Activated CD8-positive, alpha-beta T cell treated with anti-CD3 and anti-CD28 coated beads, Interleukin-2, amount 10 ng/mL, durations not matched to agents 7 days and 5 days (primary cell): ENCODE results near the gene PRKG1. TPM values are rescaled to one million over a fixed set of nuclear protein-coding genes. Genes with fewer than 3 reads are reported as not detected.

Source experiments
- ATAC-seq: fragments of 150-1000 bp; cut with Tn5 transposase; one replicate; pipeline ENCODE4 v1.10.0; 2021; ENCODE audit warnings: moderate library complexity
- CTCF ChIA-PET: fragments of 350-600 bp; sonication (Branson Sonifier 250); formaldehyde crosslinking; loops from one replicate; lab custom pipeline; 2021; ENCODE audit warnings: antibody characterized with exemption; lab: Charles Lee
- POLR2A ChIA-PET: fragments of 350-600 bp; sonication (Branson Sonifier 250); formaldehyde crosslinking; loops from one replicate; lab custom pipeline; 2021; ENCODE audit warnings: antibody characterized with exemption; lab: Charles Lee
- DNase-seq: peaks from one replicate; pipeline ENCODE4 v3.0.0-alpha.2; 2020
- H3K27ac Mint-ChIP-seq: one replicate; pipeline ENCODE4 v1.8.0; 2021; ENCODE audit warnings: mild to moderate bottlenecking, mixed read lengths
- H3K27me3 Mint-ChIP-seq: one replicate; pipeline ENCODE4 v1.8.0; 2021; ENCODE audit warnings: low read depth, mixed read lengths
- H3K36me3 Mint-ChIP-seq: one replicate; pipeline ENCODE4 v1.8.0; 2021; ENCODE audit warnings: low read depth, mixed read lengths
- H3K4me1 Mint-ChIP-seq: one replicate; pipeline ENCODE4 v1.8.0; 2021; ENCODE audit warnings: low read depth, mixed read lengths
- H3K4me3 Mint-ChIP-seq: one replicate; pipeline ENCODE4 v1.8.0; 2021; ENCODE audit warnings: mild to moderate bottlenecking, mixed read lengths
- H3K9me3 Mint-ChIP-seq: one replicate; pipeline ENCODE4 v1.8.0; 2022; ENCODE audit warnings: mixed read lengths; ENCODE audit not compliant: insufficient read depth
- total RNA-seq, 2 experiments: library from RNA; stranded (reverse); gene quantifications; one replicate each; pipeline ENCODE4 v1.2.3, GENCODE V29; 2021

PRKG1 gene
- total RNA-seq, 2 experiments from 2014 or later, result not detected

- no peaks in the 10 kb centered on the region for H3K27me3 Mint-ChIP-seq
- ATAC-seq, result no peak
- H3K4me1 Mint-ChIP-seq, result no peaks in the 10 kb centered on the region
- ChIA-PET CTCF (no interaction called here), POLR2A (no interaction called here)
- DNase-seq, result no peak
- H3K27ac Mint-ChIP-seq, result no peak overlapping the region
- H3K9me3 Mint-ChIP-seq, result no peaks in the 10 kb centered on the region
- H3K4me3 Mint-ChIP-seq, result no peak overlapping the region
- H3K36me3 Mint-ChIP-seq, result no peaks in the 10 kb centered on the region
Observed at GRCh38 chr10:52280051-52280450, 1205.8 kb downstream of the PRKG1 start.

- Mint-ChIP-seq H3K27me3 (no peaks in the 10 kb centered on the region), H3K4me1 (no peaks in the 10 kb centered on the region), H3K27ac (no peak overlapping the region), H3K9me3 (no peaks in the 10 kb centered on the region), H3K4me3 (no peak overlapping the region), H3K36me3 (no peaks in the 10 kb centered on the region)
- ATAC-seq (no peak), DNase-seq (no peak)
- POLR2A ChIA-PET, result no interaction called here
- CTCF ChIA-PET, result no interaction called here
Observed at GRCh38 chr10:52283174-52283573, 1208.9 kb downstream of the PRKG1 start.

- ChIA-PET CTCF (no interaction called here), POLR2A (no interaction called here)
- ATAC-seq (no peak), DNase-seq (no peak)
- Mint-ChIP-seq H3K4me3 (no peak overlapping the region), H3K27me3 (no peaks in the 10 kb centered on the region), H3K9me3 (no peaks in the 10 kb centered on the region), H3K36me3 (no peaks in the 10 kb centered on the region), H3K27ac (no peak overlapping the region), H3K4me1 (no peaks in the 10 kb centered on the region)
Observed at GRCh38 chr10:52284416-52285013, 1210.2 kb downstream of the PRKG1 start.

- ATAC-seq, result no peak
- no peaks in the 10 kb centered on the region for H3K9me3 Mint-ChIP-seq
- CTCF ChIA-PET, result no interaction called here
- no peak overlapping the region for H3K27ac Mint-ChIP-seq
- no peak overlapping the region for H3K4me3 Mint-ChIP-seq
- POLR2A ChIA-PET, result no interaction called here
- no peak for DNase-seq
- H3K4me1 Mint-ChIP-seq, result no peaks in the 10 kb centered on the region
- H3K27me3 Mint-ChIP-seq, result no peaks in the 10 kb centered on the region
- H3K36me3 Mint-ChIP-seq, result no peaks in the 10 kb centered on the region
Observed at GRCh38 chr10:52287866-52288265, 1213.6 kb downstream of the PRKG1 start.

GRCh38 chr10:52297747-52298146 is 1223.5 kb downstream of the PRKG1 start:
- H3K9me3 Mint-ChIP-seq, result no peaks in the 10 kb centered on the region
- ChIA-PET POLR2A (interaction anchor here (0.6 kb wide), 1 partner anchor 241 kb away, joined by 3 read pairs; no protein-coding TSS in a partner anchor), CTCF (no interaction called here)
- DNase-seq (no peak), ATAC-seq (no peak)
- no peak overlapping the region for H3K27ac Mint-ChIP-seq
- no peak overlapping the region for H3K4me3 Mint-ChIP-seq
- no peaks in the 10 kb centered on the region for H3K4me1 Mint-ChIP-seq
- no peaks in the 10 kb centered on the region for H3K36me3 Mint-ChIP-seq
- H3K27me3 Mint-ChIP-seq, result no peaks in the 10 kb centered on the region

- DNase-seq (no peak), ATAC-seq (no peak)
- Mint-ChIP-seq H3K36me3 (no peaks in the 10 kb centered on the region), H3K9me3 (no peaks in the 10 kb centered on the region), H3K27ac (no peak overlapping the region), H3K4me3 (no peak overlapping the region), H3K27me3 (no peaks in the 10 kb centered on the region), H3K4me1 (no peaks in the 10 kb centered on the region)
- ChIA-PET CTCF (no interaction called here), POLR2A (no interaction called here)
Observed at GRCh38 chr10:52300599-52301277, 1226.5 kb downstream of the PRKG1 start.

GRCh38 chr10:52308251-52309031 is 1234.2 kb downstream of the PRKG1 start:
- peak overlapping the region; percentile 31 for H3K4me3 Mint-ChIP-seq
- ChIA-PET CTCF (interaction anchor here (1.2 to 1.9 kb wide), 3 partner anchors 156 to 472 kb away, joined by 3 to 8 read pairs (median 4); no protein-coding TSS in a partner anchor), POLR2A (no interaction called here)
- peaks cover 34% of the 10 kb centered on the region for H3K27me3 Mint-ChIP-seq
- H3K27ac Mint-ChIP-seq, result no peak overlapping the region
- ATAC-seq, result peak; percentile 39
- DNase-seq, result peak; percentile 28
- peaks cover 2% of the 10 kb centered on the region for H3K4me1 Mint-ChIP-seq
- no peaks in the 10 kb centered on the region for H3K9me3 Mint-ChIP-seq
- no peaks in the 10 kb centered on the region for H3K36me3 Mint-ChIP-seq

GRCh38 chr10:52312942-52313255 is 1238.6 kb downstream of the PRKG1 start:
- POLR2A ChIA-PET, result no interaction called here
- Mint-ChIP-seq H3K27ac (no peak overlapping the region), H3K36me3 (no peaks in the 10 kb centered on the region), H3K4me3 (no peak overlapping the region), H3K4me1 (peaks cover 7% of the 10 kb centered on the region), H3K9me3 (no peaks in the 10 kb centered on the region), H3K27me3 (peaks cover 52% of the 10 kb centered on the region)
- CTCF ChIA-PET, result no interaction called here
- no peak for DNase-seq
- no peak for ATAC-seq

GRCh38 chr10:52313256-52313932 is 1239.1 kb downstream of the PRKG1 start:
- CTCF ChIA-PET, result no interaction called here

GRCh38 chr10:52313933-52314821 is 1239.9 kb downstream of the PRKG1 start, which contains the start of gene DKK1:
Gene DKK1, plus strand, starts transcription at chr10:52314281. Its CDS starts 154 bp downstream, at chr10:52314435.
- Mint-ChIP-seq H3K4me1 (peaks cover 5% of the 10 kb centered on the region), H3K36me3 (no peaks in the 10 kb centered on the region), H3K9me3 (no peaks in the 10 kb centered on the region), H3K27me3 (peaks cover 42% of the 10 kb centered on the region), H3K4me3 (peak within 1 kb of the TSS; percentile 7), H3K27ac (no peak within 1 kb of the TSS)
- DNase-seq (peak; percentile 21), ATAC-seq (peak; percentile 30)
- POLR2A ChIA-PET, result no interaction called here
- CTCF ChIA-PET, result no interaction called here

More at GRCh38 chr10:52313256-52313932, 1239.1 kb downstream of the PRKG1 start:
- Mint-ChIP-seq H3K4me3 (no peak overlapping the region), H3K36me3 (no peaks in the 10 kb centered on the region), H3K9me3 (no peaks in the 10 kb centered on the region), H3K27ac (no peak overlapping the region), H3K27me3 (peaks cover 49% of the 10 kb centered on the region), H3K4me1 (peaks cover 7% of the 10 kb centered on the region)
- DNase-seq (no peak), ATAC-seq (no peak)
- POLR2A ChIA-PET, result no interaction called here
